Astrocyte (in vitro differentiated cells and primary cell): ENCODE results near the gene CMTM7.

ENCODE experiments used
- EZH2 ChIP-seq: IDR thresholded peaks from 2 replicates; pipeline ENCODE4 v1.6.1; 2012; ENCODE audit warnings: mild to moderate bottlenecking, low read length, inconsistent platforms; ENCODE audit not compliant: insufficient read depth
- TF ChIP-seq, protein P1 (sequence below): IDR thresholded peaks from 2 replicates; pipeline ENCODE4 v1.5.1; 2011; ENCODE audit warnings: low read depth, mild to moderate bottlenecking, inconsistent platforms, low read length, moderate library complexity; ENCODE audit not compliant: insufficient read depth

DNA sequence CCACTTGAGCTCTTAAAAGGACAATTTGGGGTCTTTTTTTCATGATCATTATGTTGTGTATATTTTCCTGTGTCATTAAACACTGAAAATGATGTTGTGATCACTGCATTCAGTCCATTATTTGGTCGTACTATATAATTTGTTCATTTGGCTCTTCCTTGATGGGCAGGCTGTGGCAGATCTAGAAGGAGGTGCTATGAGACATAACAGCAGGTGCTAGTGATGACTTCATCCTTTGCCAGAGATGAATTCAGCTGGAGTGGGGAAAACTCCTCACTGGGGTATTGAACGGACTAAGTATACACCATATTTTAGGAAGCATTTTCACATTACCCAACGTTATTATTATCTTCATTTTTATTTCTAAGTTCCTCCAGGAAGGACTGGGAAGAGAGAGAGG lies 12.0 kb downstream of the CMTM7 start:
- no peak for TF ChIP-seq EZH2
- TF ChIP-seq, protein P1, sequence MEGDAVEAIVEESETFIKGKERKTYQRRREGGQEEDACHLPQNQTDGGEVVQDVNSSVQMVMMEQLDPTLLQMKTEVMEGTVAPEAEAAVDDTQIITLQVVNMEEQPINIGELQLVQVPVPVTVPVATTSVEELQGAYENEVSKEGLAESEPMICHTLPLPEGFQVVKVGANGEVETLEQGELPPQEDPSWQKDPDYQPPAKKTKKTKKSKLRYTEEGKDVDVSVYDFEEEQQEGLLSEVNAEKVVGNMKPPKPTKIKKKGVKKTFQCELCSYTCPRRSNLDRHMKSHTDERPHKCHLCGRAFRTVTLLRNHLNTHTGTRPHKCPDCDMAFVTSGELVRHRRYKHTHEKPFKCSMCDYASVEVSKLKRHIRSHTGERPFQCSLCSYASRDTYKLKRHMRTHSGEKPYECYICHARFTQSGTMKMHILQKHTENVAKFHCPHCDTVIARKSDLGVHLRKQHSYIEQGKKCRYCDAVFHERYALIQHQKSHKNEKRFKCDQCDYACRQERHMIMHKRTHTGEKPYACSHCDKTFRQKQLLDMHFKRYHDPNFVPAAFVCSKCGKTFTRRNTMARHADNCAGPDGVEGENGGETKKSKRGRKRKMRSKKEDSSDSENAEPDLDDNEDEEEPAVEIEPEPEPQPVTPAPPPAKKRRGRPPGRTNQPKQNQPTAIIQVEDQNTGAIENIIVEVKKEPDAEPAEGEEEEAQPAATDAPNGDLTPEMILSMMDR: no peak
